ENCODE measurements around the gene FAM149B1.
A peak's percentile ranks its signal among the peaks of the same experiment; 100 is the strongest.

Gene FAM149B1

DNA sequence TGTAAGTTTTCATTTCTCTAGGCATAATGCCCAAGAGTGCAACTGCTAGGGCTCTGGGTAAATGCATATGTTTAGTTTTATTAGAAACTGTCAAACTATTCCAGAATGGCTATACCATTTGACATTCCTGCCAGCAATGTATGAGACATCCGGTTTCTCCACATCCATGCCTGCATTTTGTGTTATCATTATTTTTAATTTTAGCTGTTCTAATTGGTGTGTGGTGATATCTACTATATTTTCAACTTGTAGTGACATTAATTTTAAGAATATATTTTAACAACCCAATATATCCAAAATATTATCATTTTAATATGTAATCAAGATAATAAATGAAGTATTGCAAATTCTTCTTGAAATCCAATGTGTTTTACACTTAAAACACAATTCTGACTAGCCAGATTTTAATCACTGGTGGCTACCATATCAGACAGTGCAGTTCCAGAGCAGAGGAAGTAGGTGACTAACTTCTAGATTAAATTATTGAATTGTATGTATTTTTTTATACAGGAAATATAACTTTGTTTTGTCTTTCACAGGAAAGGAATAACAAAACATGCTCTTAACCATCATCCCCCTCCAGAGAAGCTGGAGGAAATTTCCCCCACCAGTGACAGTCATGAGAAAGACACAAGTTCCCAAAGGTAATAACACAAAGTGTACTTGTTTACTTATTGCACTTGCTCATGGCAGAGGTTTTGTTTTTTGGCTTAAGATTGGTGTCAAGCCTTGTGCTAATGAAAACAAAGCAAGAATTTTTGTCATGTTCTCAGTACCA lies 6.4 kb downstream of the FAM149B1 start:
- no peak for DNase-seq

DNA sequence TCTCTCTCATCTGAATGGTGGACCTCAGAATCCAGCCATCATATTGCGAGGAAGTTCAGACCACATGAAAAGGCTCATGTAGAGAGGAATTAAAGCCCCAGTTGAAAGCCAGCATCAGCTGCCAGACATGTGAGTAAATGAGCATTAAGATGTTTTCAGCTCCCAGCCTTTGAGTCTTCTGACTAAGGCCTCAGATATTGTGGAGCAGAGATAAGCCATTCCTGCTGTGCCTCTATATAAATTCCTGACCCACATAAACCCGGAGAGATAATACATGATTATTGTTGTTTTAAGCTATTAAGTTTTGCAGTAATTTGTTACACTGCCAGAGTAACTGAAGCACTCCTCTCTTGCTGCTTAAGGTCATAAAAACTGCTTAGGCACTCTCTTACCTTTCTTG lies 14.6 kb downstream of the FAM149B1 start:
- DNase-seq, result no peak

DNA sequence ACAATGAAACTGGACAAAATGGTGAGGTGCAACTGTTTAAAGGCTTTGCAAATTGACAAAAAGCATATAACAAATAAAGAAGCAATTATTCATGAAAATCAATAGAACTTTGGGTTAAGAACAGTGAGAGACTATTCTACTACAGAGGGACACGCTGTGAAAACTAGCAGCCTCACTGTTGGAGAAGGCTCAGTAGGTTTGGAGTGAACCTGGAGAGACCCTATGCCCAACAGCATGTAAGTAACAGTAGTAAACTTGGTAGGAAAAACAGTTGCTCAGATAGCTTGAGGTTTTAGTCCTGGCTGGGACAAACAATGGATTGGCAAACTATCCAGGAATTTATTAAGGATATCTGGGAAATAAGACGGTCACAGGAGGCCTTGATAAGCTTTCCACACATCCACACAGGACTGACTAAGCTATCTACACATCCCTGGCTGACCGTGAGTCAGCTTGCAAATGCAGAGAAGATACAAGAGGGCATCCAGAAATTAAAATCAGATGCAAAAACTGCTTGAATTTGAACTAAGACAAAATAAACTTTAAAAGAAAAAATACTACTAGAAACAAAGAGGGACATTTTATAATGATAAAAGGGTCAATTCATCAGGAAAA lies 15.9 kb downstream of the FAM149B1 start:
- DNase-seq, result no peak

DNA sequence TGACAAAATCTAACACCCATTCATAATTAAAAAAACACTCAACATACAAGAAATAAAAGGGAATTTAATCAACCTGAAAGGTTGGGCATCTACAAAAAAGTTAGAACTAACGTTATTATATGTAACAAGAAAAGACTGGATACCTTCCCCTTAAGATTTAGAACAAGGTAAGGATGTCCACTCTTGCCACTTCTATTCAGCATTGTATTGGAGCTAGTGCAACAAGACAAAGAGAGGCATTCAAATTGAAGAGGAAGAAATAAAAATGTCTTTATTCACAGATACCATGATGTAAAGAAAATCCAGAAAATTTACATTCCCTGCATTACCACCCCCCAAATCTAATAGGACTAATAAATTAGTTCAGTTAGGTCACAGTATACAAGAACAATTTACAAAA lies 18.3 kb downstream of the FAM149B1 start:
- DNase-seq, result no peak

DNA sequence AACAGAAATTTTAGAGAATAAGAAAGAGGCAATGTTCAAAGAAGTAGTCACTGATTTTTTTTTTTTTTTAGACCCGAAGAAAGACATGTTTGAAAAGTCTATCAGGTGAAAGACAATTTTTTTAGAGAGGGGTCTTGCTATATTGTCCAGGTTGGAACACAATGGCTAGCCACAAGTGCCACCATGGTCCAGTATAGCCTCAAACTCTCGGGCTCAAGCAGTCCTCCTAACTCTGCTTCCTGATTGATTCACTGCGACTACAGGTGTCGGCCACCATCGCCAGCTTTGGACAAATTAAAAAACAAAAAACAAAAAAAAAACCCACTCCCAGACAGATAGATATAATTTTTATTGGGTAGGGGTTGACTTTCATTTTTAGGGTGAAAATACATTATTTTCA lies 22.3 kb downstream of the FAM149B1 start:
- no peak for DNase-seq

GRCh38 chr10:73205081-73205480 lies 37.2 kb downstream of the FAM149B1 start:
- DNase-seq, result no peak

DNA sequence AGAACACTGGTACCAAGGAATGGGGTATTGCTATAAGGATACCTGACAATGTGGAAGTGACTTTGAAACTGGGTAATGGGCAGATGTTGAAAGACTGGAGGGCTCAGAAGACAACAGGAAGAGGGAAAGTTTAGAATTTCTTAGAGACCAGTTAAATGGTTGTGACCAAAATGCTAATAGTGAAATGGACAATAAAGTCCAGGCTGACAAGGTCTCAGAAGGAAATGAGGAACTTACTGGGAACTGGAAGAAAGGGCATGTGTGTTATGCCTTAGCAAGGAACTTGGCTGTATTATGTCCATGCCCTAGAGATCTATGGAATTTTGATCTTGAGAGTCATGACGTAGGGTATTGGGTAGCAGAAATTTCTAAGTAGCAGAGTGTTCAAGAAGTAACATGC lies 38.0 kb downstream of the FAM149B1 start:
- DNase-seq, result no peak

GRCh38 chr10:73206385-73206784 lies 38.5 kb downstream of the FAM149B1 start:
- DNase-seq, result no peak

DNA sequence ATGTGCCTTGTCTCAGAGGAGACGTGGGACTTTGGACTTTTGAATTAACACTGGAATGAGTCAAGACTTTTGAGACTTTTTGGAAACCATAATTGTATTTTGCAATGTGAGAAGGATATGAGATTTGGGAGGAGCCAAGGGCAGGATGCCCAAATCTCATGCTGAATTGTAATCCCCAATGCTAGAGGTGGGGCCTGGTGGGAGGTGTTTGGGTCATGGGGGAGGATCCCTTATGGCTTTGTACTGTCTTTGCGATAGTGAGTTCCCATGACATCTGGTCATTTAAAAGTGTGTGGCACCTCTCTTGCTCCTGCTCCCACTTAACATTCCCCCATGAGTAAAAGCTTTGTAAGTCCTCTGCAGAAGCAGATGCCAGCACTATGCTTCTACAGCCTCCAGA lies 40.0 kb downstream of the FAM149B1 start:
- no peak for DNase-seq

- DNase-seq, result no peak
Measured at GRCh38 chr10:73209705-73210104, 41.8 kb downstream of the FAM149B1 start.

GRCh38 chr10:73210395-73211105 lies 42.6 kb downstream of the FAM149B1 start:
- no peak for DNase-seq

DNA sequence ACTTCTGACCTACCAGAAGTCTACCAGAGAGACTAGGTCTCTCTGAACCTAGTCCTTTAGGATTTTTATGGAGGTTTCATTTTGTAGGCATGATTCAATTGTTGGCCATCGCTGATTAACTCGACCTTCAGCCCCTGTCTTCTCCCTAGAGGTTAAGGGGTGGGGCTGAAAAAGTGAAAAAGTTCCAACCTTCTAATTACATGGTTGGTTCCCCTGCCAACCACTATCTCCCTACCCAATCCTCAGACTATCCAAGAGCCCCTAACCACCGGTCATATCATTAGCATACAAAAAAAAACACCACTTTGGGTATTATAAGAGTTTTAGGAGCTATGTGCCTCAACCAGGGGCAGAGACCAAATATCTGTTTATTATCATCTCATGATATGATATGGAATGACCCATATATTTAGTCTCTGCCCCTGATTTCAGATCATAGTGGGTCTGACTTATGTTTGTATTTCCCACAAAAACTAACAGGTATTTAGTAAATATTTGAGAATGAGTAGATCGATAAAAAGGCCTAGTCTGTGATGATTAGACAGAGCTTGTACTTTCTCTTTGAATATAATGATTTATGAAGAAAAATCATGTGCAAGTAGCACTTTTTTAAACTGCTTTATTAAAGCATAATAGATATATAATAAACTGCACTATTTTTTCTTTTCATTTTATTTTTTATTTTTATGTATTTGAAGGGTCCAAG lies 43.3 kb downstream of the FAM149B1 start:
- peak; percentile 71 for DNase-seq

DNA sequence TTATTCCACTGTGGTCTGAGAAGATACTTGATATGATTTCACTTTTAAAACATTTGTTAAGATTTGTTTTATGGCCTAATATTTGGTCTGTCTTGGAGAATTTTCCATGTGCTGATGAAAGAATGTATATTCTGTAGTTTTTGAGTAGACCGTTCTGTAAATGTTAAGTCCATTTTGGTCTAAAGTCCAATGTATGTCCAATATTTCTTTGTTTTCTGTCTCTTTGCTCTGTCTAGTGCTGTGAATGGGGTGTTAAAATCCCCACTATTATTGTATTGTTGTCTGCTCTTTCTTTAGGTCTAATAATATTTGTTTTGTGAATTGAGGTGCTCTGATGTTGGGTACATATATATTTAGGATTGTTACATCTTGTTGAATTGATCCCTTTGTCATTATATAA lies 47.8 kb downstream of the FAM149B1 start:
- DNase-seq, result no peak

DNA sequence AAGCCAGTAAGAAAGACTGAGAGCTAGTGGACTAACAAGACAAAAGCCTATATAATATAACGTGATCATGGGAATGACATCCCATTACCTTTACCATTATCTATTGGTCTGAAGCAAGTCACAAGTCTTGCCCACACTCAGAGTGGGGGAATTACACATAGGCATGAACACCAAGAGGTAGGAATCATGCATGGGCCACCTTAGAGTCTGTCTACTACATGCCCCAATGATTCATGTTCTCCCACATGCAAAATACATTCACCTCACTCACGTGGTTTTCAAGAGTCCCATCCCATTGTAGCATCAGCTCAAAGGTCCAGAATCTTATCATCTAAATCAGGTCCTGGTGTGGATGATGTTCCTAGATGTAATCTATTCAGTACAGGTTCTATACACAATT lies 49.7 kb downstream of the FAM149B1 start:
- no peak for DNase-seq

DNA sequence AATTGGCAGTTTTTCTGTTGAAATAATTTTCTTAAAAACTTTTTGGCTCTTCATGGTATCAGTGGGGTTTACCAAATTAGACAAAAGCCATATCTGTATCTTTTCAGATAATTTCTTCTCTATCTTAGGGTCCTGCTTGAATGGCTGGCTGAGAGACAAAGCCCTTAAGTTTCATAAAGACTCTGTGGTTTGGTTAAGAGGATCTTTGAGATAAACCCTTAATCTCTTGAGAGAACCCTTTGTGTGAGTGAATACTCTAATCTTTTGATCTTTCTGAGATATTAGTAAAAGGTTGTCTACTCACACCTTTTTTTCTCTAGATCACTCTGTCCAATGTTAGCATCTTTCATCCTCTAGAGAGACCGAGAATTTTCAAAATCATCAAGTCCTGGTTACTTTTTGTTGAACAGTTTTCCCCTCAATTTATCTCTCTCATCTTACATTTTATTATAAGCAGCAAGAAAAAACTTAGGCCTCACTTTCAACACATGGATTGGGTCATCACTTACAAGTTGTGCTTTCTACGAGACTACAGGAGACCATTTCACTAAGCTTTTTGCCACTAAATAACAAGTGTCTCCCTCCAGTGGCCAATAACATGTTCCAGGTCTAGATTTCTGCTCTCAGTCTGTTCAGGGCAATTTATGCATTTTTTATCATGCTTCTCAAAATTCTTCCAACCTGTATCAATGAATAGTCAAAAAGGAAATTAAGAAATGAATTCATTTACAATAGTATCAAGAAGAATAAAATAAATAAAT lies 50.7 kb downstream of the FAM149B1 start:
- peak; percentile 61 for DNase-seq

DNA sequence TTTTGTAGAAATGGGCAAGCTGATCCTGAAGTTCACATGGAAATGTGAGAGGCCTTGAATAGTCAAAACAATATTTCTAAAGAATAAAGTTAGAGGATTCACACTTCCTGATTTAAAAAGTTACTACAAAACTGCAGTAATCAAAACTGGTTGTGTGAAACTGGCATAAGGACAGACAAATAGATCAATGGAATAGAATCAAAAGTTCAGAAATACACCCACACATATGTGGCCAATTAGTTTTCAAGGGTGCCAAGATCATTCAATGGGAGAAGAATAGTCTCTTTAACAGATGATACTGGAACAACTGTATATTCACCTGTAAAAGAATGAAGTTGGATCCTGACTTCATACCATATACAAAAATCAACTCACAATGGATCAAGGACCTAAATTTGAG lies 51.5 kb downstream of the FAM149B1 start:
- no peak for DNase-seq

- no peak for DNase-seq
Measured at GRCh38 chr10:73220989-73221388, 53.1 kb downstream of the FAM149B1 start.

- DNase-seq, result no peak
Measured at GRCh38 chr10:73225518-73225917, 57.6 kb downstream of the FAM149B1 start.

DNA sequence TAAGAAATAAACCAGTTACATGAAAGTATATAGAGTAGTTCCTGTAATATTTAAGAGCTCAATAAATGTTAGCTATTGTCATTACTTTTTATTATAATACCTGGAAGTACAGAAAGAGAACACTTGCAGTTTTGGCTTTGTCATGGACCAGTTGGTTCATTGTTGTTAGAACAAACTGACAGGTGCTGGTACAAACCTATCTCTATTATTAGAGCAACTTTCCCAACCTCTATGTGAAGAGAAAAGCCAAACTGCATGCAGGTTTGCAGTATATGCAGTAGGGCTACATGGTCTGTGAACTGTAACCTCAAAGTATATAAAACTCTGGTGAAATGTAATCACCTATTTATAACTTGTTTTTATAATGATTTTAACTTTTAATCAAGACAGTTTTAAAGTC lies 58.7 kb downstream of the FAM149B1 start:
- DNase-seq, result no peak

- peak; percentile 30 for DNase-seq
Measured at GRCh38 chr10:73228247-73228646, 60.3 kb downstream of the FAM149B1 start.

GRCh38 chr10:73229567-73229966 lies 61.6 kb downstream of the FAM149B1 start:
- DNase-seq, result no peak

DNA sequence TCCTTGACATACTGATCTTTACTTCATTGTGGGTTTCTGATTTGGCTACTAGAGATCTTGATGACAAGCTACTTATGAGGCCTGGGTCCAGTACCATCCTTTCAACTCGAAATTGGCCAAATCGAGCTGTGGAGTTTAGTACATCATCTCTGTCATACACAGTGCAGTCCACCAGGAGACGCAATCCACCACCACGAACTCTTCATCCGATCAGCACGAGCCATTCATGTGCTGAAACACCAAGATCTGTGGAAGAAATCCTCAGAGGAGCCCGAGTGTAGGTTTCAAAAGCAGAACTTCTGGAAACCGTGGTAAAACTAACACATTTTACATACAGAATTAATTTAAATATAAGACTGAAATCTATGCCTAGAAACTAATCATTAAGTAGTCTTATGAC lies 65.0 kb downstream of the FAM149B1 start:
- no peak for DNase-seq

DNA sequence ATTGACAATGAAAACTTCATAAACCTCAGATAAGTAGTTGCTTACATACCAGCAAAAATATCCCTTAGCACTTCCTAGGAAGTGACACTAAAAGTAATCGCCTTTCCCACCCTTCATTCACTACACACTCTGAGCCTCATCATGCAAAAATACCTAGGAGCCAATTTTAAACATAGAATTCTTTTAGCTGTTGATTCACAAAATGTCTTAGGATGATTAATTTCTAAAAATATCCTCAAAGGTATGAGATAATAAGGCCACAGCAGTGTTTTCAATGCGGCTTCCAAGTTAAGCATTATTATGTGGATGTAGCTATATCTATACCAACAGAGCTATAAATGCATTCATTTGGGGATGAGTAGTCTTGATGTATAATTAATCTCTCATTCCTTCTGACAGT lies 66.0 kb downstream of the FAM149B1 start:
- DNase-seq, result no peak
